Measurements from ENCODE around the gene SHCBP1. TPM values are rescaled to one million over a fixed set of nuclear protein-coding genes. Genes with fewer than 3 reads are reported as not detected.

SHCBP1 gene
- total and polyA plus RNA-seq, 2 donors (not counting 1 experiment from before 2014, with no cell fraction given) = 1.1 to 1.7 TPM

DNA sequence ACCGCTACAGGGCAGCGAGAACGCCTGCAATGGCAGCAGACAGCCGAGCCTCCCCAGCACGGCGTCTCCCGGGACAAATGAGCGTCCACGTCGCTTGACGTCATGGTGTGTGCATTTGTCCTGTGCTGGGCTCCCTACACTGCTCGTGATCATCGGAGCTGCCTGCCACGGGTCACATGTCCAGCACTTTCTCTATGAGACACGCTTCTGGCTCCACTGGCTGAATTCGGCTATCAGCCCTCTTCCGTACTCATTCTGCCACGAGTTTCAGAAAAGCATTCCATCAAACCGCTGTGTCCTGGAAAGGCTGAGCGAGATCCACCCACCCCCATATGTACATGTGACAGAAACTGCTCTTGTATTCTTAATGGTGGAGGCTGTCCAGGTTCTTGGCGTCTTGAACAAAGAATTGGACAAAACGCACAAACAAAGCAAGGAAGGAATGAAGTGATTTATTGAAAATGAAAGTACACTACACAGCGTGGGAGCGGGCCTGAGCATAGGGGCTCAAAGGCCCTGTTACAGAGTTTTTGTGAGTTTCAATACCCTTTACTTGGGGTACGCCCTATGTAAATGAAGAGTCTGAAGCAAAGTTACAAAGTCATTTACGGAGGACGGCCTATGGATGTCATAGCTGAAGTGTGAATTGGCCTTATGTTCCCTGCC, 28.5 kb upstream of the SHCBP1 start:
- Mint-ChIP-seq H3K4me1 (no peaks in the 10 kb centered on the region), H3K4me3 (no peak overlapping the region), H3K27ac (no peak overlapping the region), H3K27me3 (no peaks in the 10 kb centered on the region), H3K9me3 (ENCODE audit: insufficient read depth) (peaks cover 2% of the 10 kb centered on the region)
- CTCF ChIA-PET = interaction anchor here (1.1 to 1.3 kb wide), 2 partner anchors 24 to 41 kb away, joined by 3 read pairs; no protein-coding TSS in a partner anchor
- TF ChIP-seq, protein P1, sequence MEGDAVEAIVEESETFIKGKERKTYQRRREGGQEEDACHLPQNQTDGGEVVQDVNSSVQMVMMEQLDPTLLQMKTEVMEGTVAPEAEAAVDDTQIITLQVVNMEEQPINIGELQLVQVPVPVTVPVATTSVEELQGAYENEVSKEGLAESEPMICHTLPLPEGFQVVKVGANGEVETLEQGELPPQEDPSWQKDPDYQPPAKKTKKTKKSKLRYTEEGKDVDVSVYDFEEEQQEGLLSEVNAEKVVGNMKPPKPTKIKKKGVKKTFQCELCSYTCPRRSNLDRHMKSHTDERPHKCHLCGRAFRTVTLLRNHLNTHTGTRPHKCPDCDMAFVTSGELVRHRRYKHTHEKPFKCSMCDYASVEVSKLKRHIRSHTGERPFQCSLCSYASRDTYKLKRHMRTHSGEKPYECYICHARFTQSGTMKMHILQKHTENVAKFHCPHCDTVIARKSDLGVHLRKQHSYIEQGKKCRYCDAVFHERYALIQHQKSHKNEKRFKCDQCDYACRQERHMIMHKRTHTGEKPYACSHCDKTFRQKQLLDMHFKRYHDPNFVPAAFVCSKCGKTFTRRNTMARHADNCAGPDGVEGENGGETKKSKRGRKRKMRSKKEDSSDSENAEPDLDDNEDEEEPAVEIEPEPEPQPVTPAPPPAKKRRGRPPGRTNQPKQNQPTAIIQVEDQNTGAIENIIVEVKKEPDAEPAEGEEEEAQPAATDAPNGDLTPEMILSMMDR (IDR thresholded peaks at IDR 0.05) = no peak
- TF ChIP-seq EZH2 (IDR thresholded peaks at IDR 0.05; ENCODE audit: borderline replicate concordance, insufficient read depth, low read depth, low read length, poor library complexity, severe bottlenecking) = no peak
- Histone ChIP-seq H3K4me3 (ENCODE audit: control extremely low read depth in 1 of 5, extremely low read depth in 1 of 5, insufficient read depth in 1 of 5, low read depth in 2 of 5, low read length in 4 of 5) (no peak overlapping the region), H3K27me3 (replicated peaks in 1 of 4; ENCODE audit: control extremely low read depth in 1 of 4, control insufficient read depth in 3 of 4, insufficient read depth in 4 of 4, low read length in 3 of 4) (no peaks in the 10 kb centered on the region), H3K9me3 (ENCODE audit: control extremely low read depth in 1 of 3, control insufficient read depth in 2 of 3, insufficient read depth in 1 of 3, low read length in 2 of 3) (peaks cover 0 to 1% (median 0%) of the 10 kb centered on the region in 3 donors), H3K4me2 (replicated peaks; ENCODE audit: low read depth, low read length, poor library complexity, severe bottlenecking) (no peak overlapping the region), H3K36me3 (replicated peaks in 1 of 2; ENCODE audit: control extremely low read depth in 1 of 2, control insufficient read depth in 1 of 2, extremely low read depth in 1 of 2, insufficient read depth in 2 of 2, low read length in 1 of 2) (no peaks in the 10 kb centered on the region), H3K4me1 (ENCODE audit: control insufficient read depth in 2 of 2, insufficient read depth in 2 of 2, low read length in 2 of 2) (no peaks in the 10 kb centered on the region), H4K20me1 (ENCODE audit: control insufficient read depth, insufficient read depth, low read length, poor library complexity, severe bottlenecking) (no peaks in the 10 kb centered on the region), H3K27ac (ENCODE audit: low read length in 2 of 2) (no peak overlapping the region), H3K9ac (ENCODE audit: low read length) (no peak overlapping the region), H3K79me2 (ENCODE audit: control insufficient read depth, insufficient read depth, low read length) (no peaks in the 10 kb centered on the region), H2AFZ (ENCODE audit: insufficient read depth, low read depth, low read length, poor library complexity, severe bottlenecking) (no peak overlapping the region)
- 97% methylated on average over 20 of the region's 27 CpGs for WGBS (ENCODE audit: insufficient coverage)
- intact Hi-C loops (cut with micrococcal nuclease) = no loop called here
- no peak for ATAC-seq (ENCODE audit: low read depth)
- POLR2A ChIA-PET = no interaction called here
- DNase-seq = no peak

DNA sequence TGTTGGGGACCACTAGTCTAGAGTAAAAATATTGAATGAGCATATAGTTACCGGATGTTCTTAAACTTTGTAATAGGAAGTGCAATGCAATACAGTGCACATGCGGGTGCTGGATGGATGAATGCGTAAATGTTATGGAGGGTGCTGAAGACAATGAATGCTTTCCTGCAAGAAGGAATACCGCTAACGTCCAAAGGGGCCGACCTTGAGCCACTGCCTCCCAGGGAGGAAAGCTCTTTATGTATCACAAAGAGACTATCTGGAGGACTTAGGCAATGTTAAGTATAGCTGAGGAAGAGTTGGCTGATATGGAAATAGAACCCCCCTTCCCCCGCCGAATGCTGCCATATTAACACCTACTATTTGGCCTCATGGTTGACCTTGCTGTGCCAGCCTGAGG, 27.5 kb upstream of the SHCBP1 start:
- H3K27ac Mint-ChIP-seq = no peak overlapping the region
- Histone ChIP-seq H3K4me3 (ENCODE audit: control extremely low read depth in 1 of 5, extremely low read depth in 1 of 5, insufficient read depth in 1 of 5, low read depth in 2 of 5, low read length in 4 of 5) (no peak overlapping the region), H3K79me2 (ENCODE audit: control insufficient read depth, insufficient read depth, low read length) (no peaks in the 10 kb centered on the region), H3K4me1 (ENCODE audit: control insufficient read depth in 2 of 2, insufficient read depth in 2 of 2, low read length in 2 of 2) (no peaks in the 10 kb centered on the region), H3K9me3 (ENCODE audit: control extremely low read depth in 1 of 3, control insufficient read depth in 2 of 3, insufficient read depth in 1 of 3, low read length in 2 of 3) (peaks cover 0 to 1% (median 0%) of the 10 kb centered on the region in 3 donors), H4K20me1 (ENCODE audit: control insufficient read depth, insufficient read depth, low read length, poor library complexity, severe bottlenecking) (no peaks in the 10 kb centered on the region), H3K27me3 (replicated peaks in 1 of 4; ENCODE audit: control extremely low read depth in 1 of 4, control insufficient read depth in 3 of 4, insufficient read depth in 4 of 4, low read length in 3 of 4) (no peaks in the 10 kb centered on the region), H3K4me2 (replicated peaks; ENCODE audit: low read depth, low read length, poor library complexity, severe bottlenecking) (no peak overlapping the region), H3K36me3 (replicated peaks in 1 of 2; ENCODE audit: control extremely low read depth in 1 of 2, control insufficient read depth in 1 of 2, extremely low read depth in 1 of 2, insufficient read depth in 2 of 2, low read length in 1 of 2) (no peaks in the 10 kb centered on the region), H3K27ac (ENCODE audit: low read length in 2 of 2) (no peak overlapping the region), H3K9ac (ENCODE audit: low read length) (no peak overlapping the region), H2AFZ (ENCODE audit: insufficient read depth, low read depth, low read length, poor library complexity, severe bottlenecking) (no peak overlapping the region)
- 100% methylated on average over 6 of the region's 8 CpGs for WGBS (ENCODE audit: insufficient coverage)
- H3K27me3 Mint-ChIP-seq = no peaks in the 10 kb centered on the region
- no peaks in the 10 kb centered on the region for H3K4me1 Mint-ChIP-seq
- peaks cover 3% of the 10 kb centered on the region for H3K9me3 Mint-ChIP-seq (ENCODE audit: insufficient read depth)
- TF ChIP-seq, protein P1 (IDR thresholded peaks at IDR 0.05) = no peak
- no peak for TF ChIP-seq EZH2 (IDR thresholded peaks at IDR 0.05; ENCODE audit: borderline replicate concordance, insufficient read depth, low read depth, low read length, poor library complexity, severe bottlenecking)
- POLR2A ChIA-PET = no interaction called here
- intact Hi-C loops (cut with micrococcal nuclease) = no loop called here
- CTCF ChIA-PET = no interaction called here
- H3K4me3 Mint-ChIP-seq = no peak overlapping the region
- DNase-seq = no peak
- no peak for ATAC-seq (ENCODE audit: low read depth)
